Measurements from ENCODE around the gene KRI1. TPM values are rescaled to one million over a fixed set of nuclear protein-coding genes. Genes with fewer than 3 reads are reported as not detected.

The KRI1 gene
- total and polyA plus RNA-seq, 2 donors (not counting 3 experiments of a cell fraction or from before 2014, with no cell fraction given) = 6.7 to 25.7 TPM

DNA sequence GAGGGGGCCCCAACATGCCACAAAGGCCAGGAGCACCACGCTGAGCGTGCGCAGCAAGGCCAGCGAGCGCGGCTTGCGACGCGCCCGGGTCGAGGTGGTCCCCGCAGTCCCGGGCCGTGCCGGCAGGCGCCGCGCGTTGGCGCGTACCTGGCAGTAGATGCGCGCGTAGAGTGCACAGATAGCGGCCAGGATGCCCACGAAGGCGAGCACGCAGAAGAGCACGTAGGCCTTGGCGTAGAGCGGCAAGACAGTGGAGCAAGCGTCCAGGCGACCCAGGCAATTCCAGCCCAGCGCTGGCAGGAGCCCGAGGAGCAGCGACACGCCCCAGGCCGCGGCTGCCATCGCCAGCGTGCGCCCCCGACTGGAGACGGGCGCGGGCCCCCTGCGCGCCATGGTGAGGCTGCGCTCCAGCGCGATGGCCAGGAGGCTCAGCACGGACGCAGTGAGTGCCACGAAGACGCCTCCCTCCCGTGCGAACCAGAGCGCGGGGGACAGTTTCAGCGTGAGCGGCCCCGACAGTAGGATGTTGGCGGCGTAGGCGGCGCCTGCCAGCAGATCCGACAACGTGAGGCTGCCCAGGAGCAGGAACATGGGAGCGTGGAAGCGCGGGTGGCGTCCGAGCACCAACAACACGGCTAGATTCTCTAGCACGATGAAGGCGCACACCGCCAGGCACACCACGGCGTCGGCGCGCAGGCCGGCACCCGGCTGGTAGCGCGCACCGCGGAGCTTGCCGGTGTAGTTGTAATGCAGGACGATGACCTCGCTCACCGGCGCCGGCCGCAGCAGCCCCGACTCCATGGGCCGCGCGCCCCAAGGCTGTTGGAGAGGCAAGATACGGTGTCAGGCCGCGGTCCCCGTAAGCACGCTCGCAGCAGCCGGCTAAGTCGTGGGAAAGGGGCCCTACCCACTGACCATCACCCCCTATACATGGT lies 51.3 kb downstream of the KRI1 start:
- H3K9me1 ChIP-seq (replicated peaks; ENCODE audit: control insufficient read depth, extremely low read depth, insufficient read depth, low read length) = no peaks in the 10 kb centered on the region
- H3K9me3 ChIP-seq (replicated peaks; ENCODE audit: control insufficient read depth, insufficient read depth, low read length) = no peaks in the 10 kb centered on the region
- FAIRE-seq (no peak), DNase-seq (ENCODE audit: low read depth, low spot score) (no peak)
- ChIA-PET POLR2A (no interaction called here), CTCF (no interaction called here)
- dilution Hi-C loops (cut with MboI; ENCODE audit: extremely low pct_ligation_motif_present, low sequenced_read_pairs) = no loop called here
- BruUV-seq (replicated peaks) = no TSS peak
- H3K27me3 ChIP-seq (ENCODE audit: control insufficient read depth in 2 of 2, insufficient read depth in 2 of 2, low read length in 2 of 2) = peaks cover 50 to 65% of the 10 kb centered on the region in 2 experiments
- H4K20me1 ChIP-seq (replicated peaks; ENCODE audit: control insufficient read depth, extremely low read depth, insufficient read depth, low read length) = no peaks in the 10 kb centered on the region
- no peak overlapping the region for H3K4me2 ChIP-seq (ENCODE audit: insufficient read depth, low read length)
- intact Hi-C loops (cut with micrococcal nuclease) = loop anchor here (5.0 kb wide), 1 partner anchor 183 kb away; no protein-coding TSS in a partner anchor
- no peak overlapping the region for H3K27ac ChIP-seq (ENCODE audit: insufficient read depth, low read depth, low read length)
- no peak overlapping the region for H3K9ac ChIP-seq (replicated peaks; ENCODE audit: extremely low read depth, insufficient read depth, low read length)
- H3K4me1 ChIP-seq (ENCODE audit: control insufficient read depth, extremely low read depth, insufficient read depth, low read length) = peaks cover 2% of the 10 kb centered on the region
- TF ChIP-seq, protein P1, sequence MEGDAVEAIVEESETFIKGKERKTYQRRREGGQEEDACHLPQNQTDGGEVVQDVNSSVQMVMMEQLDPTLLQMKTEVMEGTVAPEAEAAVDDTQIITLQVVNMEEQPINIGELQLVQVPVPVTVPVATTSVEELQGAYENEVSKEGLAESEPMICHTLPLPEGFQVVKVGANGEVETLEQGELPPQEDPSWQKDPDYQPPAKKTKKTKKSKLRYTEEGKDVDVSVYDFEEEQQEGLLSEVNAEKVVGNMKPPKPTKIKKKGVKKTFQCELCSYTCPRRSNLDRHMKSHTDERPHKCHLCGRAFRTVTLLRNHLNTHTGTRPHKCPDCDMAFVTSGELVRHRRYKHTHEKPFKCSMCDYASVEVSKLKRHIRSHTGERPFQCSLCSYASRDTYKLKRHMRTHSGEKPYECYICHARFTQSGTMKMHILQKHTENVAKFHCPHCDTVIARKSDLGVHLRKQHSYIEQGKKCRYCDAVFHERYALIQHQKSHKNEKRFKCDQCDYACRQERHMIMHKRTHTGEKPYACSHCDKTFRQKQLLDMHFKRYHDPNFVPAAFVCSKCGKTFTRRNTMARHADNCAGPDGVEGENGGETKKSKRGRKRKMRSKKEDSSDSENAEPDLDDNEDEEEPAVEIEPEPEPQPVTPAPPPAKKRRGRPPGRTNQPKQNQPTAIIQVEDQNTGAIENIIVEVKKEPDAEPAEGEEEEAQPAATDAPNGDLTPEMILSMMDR (IDR thresholded peaks at IDR 0.05; ENCODE audit: extremely low read depth in 1 of 2, insufficient read depth in 1 of 2, low read depth in 1 of 2, low read length in 2 of 2) = peak in 1 of 2 donors; percentile 12
- peak; percentile 90 for TF ChIP-seq EZH2 (IDR thresholded peaks at IDR 0.05; ENCODE audit: borderline replicate concordance, low read depth, low read length, severe bottlenecking)
- TF ChIP-seq JUN (IDR thresholded peaks at IDR 0.05; ENCODE audit: borderline replicate concordance, insufficient read depth, insufficient read length, low read depth) = no peak
- H3K36me3 ChIP-seq (ENCODE audit: control insufficient read depth in 2 of 2, extremely low read depth in 1 of 2, insufficient read depth in 2 of 2, low read length in 2 of 2) = no peaks in the 10 kb centered on the region
- H3K79me2 ChIP-seq (ENCODE audit: control insufficient read depth, insufficient read depth, low read length) = no peaks in the 10 kb centered on the region
- H3K4me3 ChIP-seq (replicated peaks in 1 of 3; ENCODE audit: insufficient read depth in 1 of 3, low read depth in 1 of 3, low read length in 3 of 3) = no peak overlapping the region
- H2AFZ ChIP-seq (ENCODE audit: low read depth, low read length) = no peak overlapping the region
